ENCODE data around the gene PEX1. TPM values are rescaled to one million over a fixed set of nuclear protein-coding genes. Genes with fewer than 3 reads are reported as not detected.
A peak's percentile ranks its signal among the peaks of the same experiment; 100 is the strongest.

The PEX1 gene
- total RNA-seq, 8 experiments from 2014 or later: 19.2 to 51.9 (median 25.9) TPM

GRCh38 chr7:92534572-92534971 is 6.3 kb upstream of the PEX1 start:
- ATAC-seq (replicated peaks in 6 of 8): no peak
- H3K4me1 ChIP-seq (replicated peaks in 1 of 2): peaks cover 4 to 8% of the 10 kb centered on the region in 2 donors
- 71 to 97% (median 82%) methylated on average over 4 to 9 of the region's 9 CpGs for WGBS, 10 experiments
- H3K27ac ChIP-seq: no peak overlapping the region
- in situ Hi-C loops (cut with MboI; ENCODE audit: low pct_unique_long_range_greater_than_20kb in 2 of 9, low sequenced_read_pairs in 9 of 9, unreplicated experiment in 9 of 9): no loop called here
- H3K4me3 ChIP-seq: no peak overlapping the region

GRCh38 chr7:92528958-92529264 is 591 bp upstream of the PEX1 start:
- 0 to 3% (median 0%) methylated on average over 4 to 10 of the region's 13 CpGs for WGBS, 10 experiments
- H3K4me3 ChIP-seq: peak overlapping the region; percentile 59 to 87 (median 70)

GRCh38 chr7:92527300-92528187 is 776 bp downstream of the PEX1 start:
- peak overlapping the region; percentile 39 to 65 for H3K27ac ChIP-seq
- peaks cover 7 to 12% of the 10 kb centered on the region in 2 donors for H3K4me1 ChIP-seq (replicated peaks in 1 of 2)
- in situ Hi-C loops (cut with MboI; ENCODE audit: low pct_unique_long_range_greater_than_20kb in 2 of 9, low sequenced_read_pairs in 9 of 9, unreplicated experiment in 9 of 9): no loop called here
- H3K4me3 ChIP-seq: peak overlapping the region; percentile 57 to 87 (median 60)
- ATAC-seq (replicated peaks in 6 of 8): peak in 5 of 8 experiments; percentile 6 to 47 (median 42)
- 0 to 8% (median 1%) methylated on average over 4 to 25 of the region's 31 CpGs for WGBS, 10 experiments

More at GRCh38 chr7:92528958-92529264, 591 bp upstream of the PEX1 start:
- ATAC-seq (replicated peaks in 6 of 8): no peak
- peak overlapping the region; percentile 78 to 82 for H3K27ac ChIP-seq
- in situ Hi-C loops (cut with MboI; ENCODE audit: low pct_unique_long_range_greater_than_20kb in 2 of 9, low sequenced_read_pairs in 9 of 9, unreplicated experiment in 9 of 9): no loop called here
- peaks cover 7 to 12% of the 10 kb centered on the region in 2 donors for H3K4me1 ChIP-seq (replicated peaks in 1 of 2)

- WGBS, 10 experiments: 65 to 100% (median 100%) methylated on average over 1 to 2 of the region's 2 CpGs; no CpG with 5 or more reads in 1 of the 10 experiments
- ATAC-seq (replicated peaks in 6 of 8): no peak
- in situ Hi-C loops (cut with MboI; ENCODE audit: low pct_unique_long_range_greater_than_20kb in 2 of 9, low sequenced_read_pairs in 9 of 9, unreplicated experiment in 9 of 9): no loop called here
- Histone ChIP-seq H3K4me1 (replicated peaks in 1 of 2) (peaks cover 3 to 7% of the 10 kb centered on the region in 2 donors), H3K4me3 (no peak overlapping the region), H3K27ac (no peak overlapping the region)
Observed at GRCh38 chr7:92523110-92523509, 5.2 kb downstream of the PEX1 start.

- WGBS, 10 experiments: 60 to 100% (median 94%) methylated on average over 1 of the region's 1 CpG; no CpG with 5 or more reads in 2 of the 10 experiments
- ATAC-seq (replicated peaks in 6 of 8): no peak
- in situ Hi-C loops (cut with MboI; ENCODE audit: low pct_unique_long_range_greater_than_20kb in 2 of 9, low sequenced_read_pairs in 9 of 9, unreplicated experiment in 9 of 9): no loop called here
- H3K27ac ChIP-seq: no peak overlapping the region
- no peaks in the 10 kb centered on the region for H3K4me1 ChIP-seq (replicated peaks in 1 of 2)
- H3K4me3 ChIP-seq: no peak overlapping the region
Observed at GRCh38 chr7:92520024-92520423, 8.3 kb downstream of the PEX1 start.

- no peaks in the 10 kb centered on the region for H3K4me1 ChIP-seq (replicated peaks in 1 of 2)
- no peak overlapping the region for H3K4me3 ChIP-seq
- 45 to 100% (median 91%) methylated on average over 2 to 3 of the region's 3 CpGs for WGBS, 10 experiments
- in situ Hi-C loops (cut with MboI; ENCODE audit: low pct_unique_long_range_greater_than_20kb in 2 of 9, low sequenced_read_pairs in 9 of 9, unreplicated experiment in 9 of 9): no loop called here
- no peak for ATAC-seq (replicated peaks in 6 of 8)
- no peak overlapping the region for H3K27ac ChIP-seq
Observed at GRCh38 chr7:92517631-92518030, 10.7 kb downstream of the PEX1 start.

GRCh38 chr7:92513167-92513902 is 15.0 kb downstream of the PEX1 start:
- WGBS, 10 experiments: 39 to 88% (median 58%) methylated on average over 1 to 3 of the region's 3 CpGs; no CpG with 5 or more reads in 2 of the 10 experiments
- Histone ChIP-seq H3K4me3 (no peak overlapping the region), H3K4me1 (replicated peaks in 1 of 2) (no peaks in the 10 kb centered on the region), H3K27ac (no peak overlapping the region)
- ATAC-seq (replicated peaks in 6 of 8): no peak
- in situ Hi-C loops (cut with MboI; ENCODE audit: low pct_unique_long_range_greater_than_20kb in 2 of 9, low sequenced_read_pairs in 9 of 9, unreplicated experiment in 9 of 9): no loop called here

GRCh38 chr7:92508946-92509345 is 19.4 kb downstream of the PEX1 start:
- WGBS, 10 experiments: 74 to 99% (median 95%) methylated on average over 3 to 5 of the region's 5 CpGs
- Histone ChIP-seq H3K4me1 (replicated peaks in 1 of 2) (no peaks in the 10 kb centered on the region), H3K4me3 (no peak overlapping the region), H3K27ac (no peak overlapping the region)
- ATAC-seq (replicated peaks in 6 of 8): no peak
- in situ Hi-C loops (cut with MboI; ENCODE audit: low pct_unique_long_range_greater_than_20kb in 2 of 9, low sequenced_read_pairs in 9 of 9, unreplicated experiment in 9 of 9): no loop called here

- Histone ChIP-seq H3K4me1 (replicated peaks in 1 of 2) (no peaks in the 10 kb centered on the region), H3K4me3 (no peak overlapping the region), H3K27ac (no peak overlapping the region)
- 51 to 100% (median 90%) methylated on average over 1 to 2 of the region's 2 CpGs for WGBS, 10 experiments
- no peak for ATAC-seq (replicated peaks in 6 of 8)
- in situ Hi-C loops (cut with MboI; ENCODE audit: low pct_unique_long_range_greater_than_20kb in 2 of 9, low sequenced_read_pairs in 9 of 9, unreplicated experiment in 9 of 9): no loop called here
Observed at GRCh38 chr7:92506363-92506762, 22.0 kb downstream of the PEX1 start.

- no peak overlapping the region for H3K4me3 ChIP-seq
- no peaks in the 10 kb centered on the region for H3K4me1 ChIP-seq (replicated peaks in 1 of 2)
- in situ Hi-C loops (cut with MboI; ENCODE audit: low pct_unique_long_range_greater_than_20kb in 2 of 9, low sequenced_read_pairs in 9 of 9, unreplicated experiment in 9 of 9): no loop called here
- H3K27ac ChIP-seq: no peak overlapping the region
- no peak for ATAC-seq (replicated peaks in 6 of 8)
- 69 to 100% (median 89%) methylated on average over 1 to 3 of the region's 3 CpGs; no CpG with 5 or more reads in 3 of the 10 experiments for WGBS, 10 experiments
Observed at GRCh38 chr7:92504563-92504962, 23.8 kb downstream of the PEX1 start.

- in situ Hi-C loops (cut with MboI; ENCODE audit: low pct_unique_long_range_greater_than_20kb in 2 of 9, low sequenced_read_pairs in 9 of 9, unreplicated experiment in 9 of 9): no loop called here
- Histone ChIP-seq H3K4me3 (no peak overlapping the region), H3K27ac (no peak overlapping the region), H3K4me1 (replicated peaks in 1 of 2) (no peaks in the 10 kb centered on the region)
- ATAC-seq (replicated peaks in 6 of 8): no peak
- 60 to 100% (median 85%) methylated on average over 1 to 2 of the region's 2 CpGs; no CpG with 5 or more reads in 2 of the 10 experiments for WGBS, 10 experiments
Observed at GRCh38 chr7:92503767-92504166, 24.6 kb downstream of the PEX1 start.

GRCh38 chr7:92498557-92498956 is 29.8 kb downstream of the PEX1 start:
- no peak overlapping the region for H3K4me3 ChIP-seq
- H3K4me1 ChIP-seq (replicated peaks in 1 of 2): no peaks in the 10 kb centered on the region
- in situ Hi-C loops (cut with MboI; ENCODE audit: low pct_unique_long_range_greater_than_20kb in 2 of 9, low sequenced_read_pairs in 9 of 9, unreplicated experiment in 9 of 9): no loop called here
- ATAC-seq (replicated peaks in 6 of 8): peak in 2 of 8 experiments; percentile 39 to 54
- WGBS, 10 experiments: 63 to 100% (median 100%) methylated on average over 1 to 2 of the region's 2 CpGs
- H3K27ac ChIP-seq: no peak overlapping the region

GRCh38 chr7:92496876-92497275 is 31.4 kb downstream of the PEX1 start:
- ATAC-seq (replicated peaks in 6 of 8): no peak
- Histone ChIP-seq H3K27ac (no peak overlapping the region), H3K4me1 (replicated peaks in 1 of 2) (no peaks in the 10 kb centered on the region), H3K4me3 (no peak overlapping the region)
- in situ Hi-C loops (cut with MboI; ENCODE audit: low pct_unique_long_range_greater_than_20kb in 2 of 9, low sequenced_read_pairs in 9 of 9, unreplicated experiment in 9 of 9): no loop called here
- 20 to 100% (median 81%) methylated on average over 1 to 2 of the region's 2 CpGs; no CpG with 5 or more reads in 1 of the 10 experiments for WGBS, 10 experiments

All from motor neuron (in vitro differentiated cells).